ENCODE measurements around the gene ADRA1B.

DNA sequence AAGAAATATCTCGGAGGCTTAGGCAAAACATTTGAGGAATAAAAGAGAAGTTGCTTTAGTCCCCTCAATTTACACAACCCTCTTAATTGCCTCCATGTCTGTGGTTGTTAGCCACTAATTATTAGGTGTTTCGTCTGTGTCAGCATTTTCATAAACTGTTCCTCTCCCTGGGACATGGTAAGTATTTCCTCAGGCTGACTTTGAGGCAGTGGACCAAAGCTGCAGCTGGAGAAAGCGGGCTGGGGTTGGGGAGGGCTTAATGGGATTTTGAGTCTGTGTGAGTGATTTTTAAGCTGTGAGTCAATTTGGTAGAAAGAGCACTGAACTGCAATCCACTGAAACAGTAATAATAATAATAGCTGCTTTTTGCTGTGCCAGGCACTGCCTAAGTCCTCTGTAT, 79.6 kb downstream of the ADRA1B start:
- TF ChIP-seq, protein P1, sequence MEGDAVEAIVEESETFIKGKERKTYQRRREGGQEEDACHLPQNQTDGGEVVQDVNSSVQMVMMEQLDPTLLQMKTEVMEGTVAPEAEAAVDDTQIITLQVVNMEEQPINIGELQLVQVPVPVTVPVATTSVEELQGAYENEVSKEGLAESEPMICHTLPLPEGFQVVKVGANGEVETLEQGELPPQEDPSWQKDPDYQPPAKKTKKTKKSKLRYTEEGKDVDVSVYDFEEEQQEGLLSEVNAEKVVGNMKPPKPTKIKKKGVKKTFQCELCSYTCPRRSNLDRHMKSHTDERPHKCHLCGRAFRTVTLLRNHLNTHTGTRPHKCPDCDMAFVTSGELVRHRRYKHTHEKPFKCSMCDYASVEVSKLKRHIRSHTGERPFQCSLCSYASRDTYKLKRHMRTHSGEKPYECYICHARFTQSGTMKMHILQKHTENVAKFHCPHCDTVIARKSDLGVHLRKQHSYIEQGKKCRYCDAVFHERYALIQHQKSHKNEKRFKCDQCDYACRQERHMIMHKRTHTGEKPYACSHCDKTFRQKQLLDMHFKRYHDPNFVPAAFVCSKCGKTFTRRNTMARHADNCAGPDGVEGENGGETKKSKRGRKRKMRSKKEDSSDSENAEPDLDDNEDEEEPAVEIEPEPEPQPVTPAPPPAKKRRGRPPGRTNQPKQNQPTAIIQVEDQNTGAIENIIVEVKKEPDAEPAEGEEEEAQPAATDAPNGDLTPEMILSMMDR (IDR thresholded peaks at IDR 0.05), result no peak
- TF ChIP-seq POLR2A (IDR thresholded peaks at IDR 0.05), result no peak
- TF ChIP-seq EP300 (IDR thresholded peaks at IDR 0.05; ENCODE audit: low read depth), result no peak
- no peak for TF ChIP-seq POLR2AphosphoS5 (IDR thresholded peaks at IDR 0.05)

All from transverse colon (tissue), 4 donors.